ENCODE data around the gene POLR2H.

The POLR2H gene

GRCh38 chr3:184388164-184388935 lies 26.8 kb downstream of the POLR2H start:
- no peak for DNase-seq

GRCh38 chr3:184388936-184389230 lies 27.4 kb downstream of the POLR2H start:
- DNase-seq: no peak

- no peak for DNase-seq
Observed at GRCh38 chr3:184389384-184389783, 27.9 kb downstream of the POLR2H start.

GRCh38 chr3:184389935-184390528 lies 28.5 kb downstream of the POLR2H start:
- no peak for DNase-seq

- DNase-seq: no peak
Observed at GRCh38 chr3:184391266-184391665, 29.8 kb downstream of the POLR2H start.

- no peak for DNase-seq
Observed at GRCh38 chr3:184395320-184395660, 33.8 kb downstream of the POLR2H start.

GRCh38 chr3:184399410-184399809 lies 37.9 kb downstream of the POLR2H start:
- DNase-seq: no peak

- peak; percentile 63 to 85 for DNase-seq
Observed at GRCh38 chr3:184405075-184406030, 43.8 kb downstream of the POLR2H start.

GRCh38 chr3:184409331-184409926 lies 47.9 kb downstream of the POLR2H start:
- peak in 1 of 2 donors; percentile 37 for DNase-seq

GRCh38 chr3:184409946-184410500 lies 48.5 kb downstream of the POLR2H start:
- DNase-seq: no peak

- no peak for DNase-seq
Observed at GRCh38 chr3:184414418-184415202, 53.1 kb downstream of the POLR2H start.

GRCh38 chr3:184415203-184415490 lies 53.6 kb downstream of the POLR2H start:
- DNase-seq: no peak

GRCh38 chr3:184417619-184418327 lies 56.3 kb downstream of the POLR2H start:
- peak; percentile 71 to 75 for DNase-seq

All from inflammatory macrophage (primary cell).